PC-9 (cell line): ENCODE measurements around the gene MILR1. TPM values are rescaled to one million over a fixed set of nuclear protein-coding genes. Genes with fewer than 3 reads are reported as not detected.
"Not testable (repeated sequence)": the region's sequence is repeated elsewhere in the genome, so short reads cannot be mapped to it uniquely, and the experiment has no call there.

Source experiments
- BruUV-seq: library from RNA; stranded (reverse); fragments of 400-500 nt; replicated peaks from 2 replicates; lab custom pipeline; 2021; lab: Mats Ljungman, UMichigan
- CTCF ChIA-PET: fragments of 300-600 bp; sonication (Branson Sonifier 250); formaldehyde crosslinking; loops from one replicate; lab custom pipeline; 2022; ENCODE audit warnings: antibody characterized with exemption; lab: Charles Lee
- POLR2A ChIA-PET: fragments of 300-600 bp; sonication (Branson Sonifier 250); formaldehyde crosslinking; loops from one replicate; lab custom pipeline; 2022; ENCODE audit warnings: antibody characterized with exemption; ENCODE audit not compliant: unreplicated experiment; lab: Charles Lee
- DNase-seq, 2 experiments: peaks; one replicate each; pipeline versions ENCODE4 v3.0.0 to v3.0.0-alpha.2; 2015 to 2022; ENCODE audit warnings: mixed read lengths in 1 of 2
- H2AFZ ChIP-seq: fragments of 200-600 bp; sonication (generic); 2 replicates; pipeline ENCODE4 v1.8.1; 2017; ENCODE audit warnings: antibody characterized with exemption
- H3F3A ChIP-seq: fragments of 200-600 bp; sonication (generic); 2 replicates; pipeline ENCODE4 v1.8.1; 2017; ENCODE audit warnings: antibody characterized with exemption, mild to moderate bottlenecking, low read depth; ENCODE audit not compliant: insufficient read depth
- H3K27ac ChIP-seq: fragments of 200-600 bp; sonication (generic); 2 replicates; pipeline ENCODE4 v1.6.1; 2016; ENCODE audit warnings: mixed run types
- H3K27me3 ChIP-seq: fragments of 200-600 bp; sonication (generic); 2 replicates; pipeline ENCODE4 v1.6.1; 2016; ENCODE audit warnings: low read depth, mixed run types; ENCODE audit not compliant: insufficient read depth
- H3K36me3 ChIP-seq: fragments of 200-600 bp; sonication (generic); 2 replicates; pipeline ENCODE4 v1.6.1; 2016; ENCODE audit warnings: low read depth, mixed run types
- H3K4me1 ChIP-seq: fragments of 200-600 bp; sonication (generic); replicated peaks from 2 replicates; pipeline ENCODE4 v1.6.1; 2016; ENCODE audit warnings: mixed run types; ENCODE audit not compliant: insufficient read depth
- H3K4me2 ChIP-seq: fragments of 200-600 bp; sonication (generic); 2 replicates; pipeline ENCODE4 v1.6.1; 2017; ENCODE audit warnings: mixed run types
- H3K4me3 ChIP-seq: fragments of 200-600 bp; sonication (generic); 2 replicates; pipeline ENCODE4 v1.6.1; 2016; ENCODE audit warnings: mixed run types
- H3K79me2 ChIP-seq: fragments of 200-600 bp; sonication (generic); 2 replicates; pipeline ENCODE4 v1.6.1; 2017; ENCODE audit warnings: low read depth, mixed run types
- H3K9me2 ChIP-seq: fragments of 200-600 bp; sonication (generic); 2 replicates; pipeline ENCODE4 v1.8.1; 2017; ENCODE audit warnings: mild to moderate bottlenecking; ENCODE audit not compliant: insufficient read depth
- H3K9me3 ChIP-seq: fragments of 200-600 bp; sonication (generic); 2 replicates; pipeline ENCODE4 v1.8.1; 2016; ENCODE audit warnings: low read depth; ENCODE audit not compliant: insufficient read depth
- H4K20me1 ChIP-seq: fragments of 200-600 bp; sonication (generic); 2 replicates; pipeline ENCODE4 v1.8.1; 2017; ENCODE audit not compliant: insufficient read depth
- EZH2 ChIP-seq: fragments of 200-600 bp; sonication (generic); IDR thresholded peaks from 2 replicates; pipeline ENCODE4 v1.8.0; 2017; ENCODE audit warnings: antibody characterized with exemption, low read depth
- intact Hi-C: fragments of 100-400 bp; cut with micrococcal nuclease; formaldehyde crosslinking; loops from one replicate; pipeline ENCODE4 v1.10.0; 2022; ENCODE audit not compliant: unreplicated experiment
- total RNA-seq: library from RNA; stranded (reverse); gene quantifications from 2 replicates; pipeline ENCODE4 v1.2.3, GENCODE V29; 2021
- TF ChIP-seq, protein P1 (sequence below): fragments of 200-600 bp; sonication (generic); conservative IDR thresholded peaks from 2 replicates; pipeline ENCODE4 v1.6.1; 2017; ENCODE audit warnings: mixed run types, antibody characterized with exemption, mild to moderate bottlenecking, moderate library complexity

MILR1 gene
- total RNA-seq, 1 experiment from 2014 or later: 25.6 TPM

DNA sequence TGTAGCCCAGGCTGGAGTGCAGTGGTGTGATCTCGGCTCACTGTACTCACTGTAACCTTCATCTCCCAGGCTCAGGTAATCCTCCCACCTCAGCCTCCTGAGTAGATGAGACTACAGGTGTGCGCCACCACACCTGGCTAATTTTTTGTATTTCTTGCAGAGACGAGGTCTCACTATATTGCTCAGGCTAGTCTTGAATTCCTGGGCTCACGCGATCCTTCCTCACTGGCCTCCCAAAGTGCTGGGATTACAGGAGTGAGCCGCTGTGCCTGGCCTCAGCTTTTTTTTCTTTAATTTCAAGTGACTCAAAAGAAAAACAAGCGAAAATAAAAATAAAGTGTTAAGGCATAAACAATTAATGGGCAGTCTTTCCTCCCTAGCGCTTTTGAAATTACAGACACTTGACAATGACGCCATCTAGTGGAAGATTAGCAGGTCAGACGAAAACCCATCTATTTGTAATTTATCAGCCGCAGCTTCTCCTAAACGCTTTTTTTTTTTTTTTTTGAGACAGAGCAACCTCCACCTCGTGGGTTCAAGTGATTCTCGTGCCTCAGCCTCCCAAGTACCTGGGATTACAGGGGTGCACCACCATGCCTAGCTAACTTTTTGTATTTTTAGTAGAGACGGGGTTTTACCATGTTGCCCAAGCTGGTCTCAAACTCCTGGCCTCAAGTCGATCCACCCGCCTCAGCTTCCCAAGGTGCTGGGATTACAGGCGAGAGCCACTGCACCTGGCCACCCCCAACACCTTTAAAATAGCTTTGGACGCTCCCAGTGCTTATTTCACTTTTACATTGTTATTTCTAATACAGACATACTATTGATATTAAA, 30.2 kb upstream of the MILR1 start:
- Histone ChIP-seq H3F3A (peaks cover 85% of the 10 kb centered on the region), H3K4me1 (peaks cover 6% of the 10 kb centered on the region), H3K27ac (0 out of 2 replicates have a peak overlapping the region, but pooled peaks have one; percentile 5), H3K4me3 (no peak overlapping the region), H3K4me2 (no peak overlapping the region), H3K79me2 (no peaks in the 10 kb centered on the region), H4K20me1 (peaks cover 9% of the 10 kb centered on the region; the same call in 1 of the 2 replicates), H2AFZ (no peak overlapping the region), H3K27me3 (no peaks in the 10 kb centered on the region), H3K36me3 (0 out of 2 replicates have a peak, but pooled peaks cover 6% of the 10 kb centered on the region), H3K9me2 (no peaks in the 10 kb centered on the region), H3K9me3 (no peaks in the 10 kb centered on the region)
- ChIA-PET POLR2A (interaction anchor here (0.6 kb wide), 1 partner anchor 88 kb away, joined by 5 read pairs; the partner anchor contains the start of gene CEP95), CTCF (interaction anchor here (0.6 to 1.1 kb wide), 9 partner anchors 31 to 514 kb away, joined by 3 to 13 read pairs (median 3); no protein-coding TSS in a partner anchor)
- intact Hi-C loops: loop anchor here (1.0 to 10.0 kb wide), 4 partner anchors 97 to 504 kb away; partner anchors contain the start of genes CSHL1 and GH1
- BruUV-seq: no TSS peak
- TF ChIP-seq EZH2: no peak
- TF ChIP-seq, protein P1, sequence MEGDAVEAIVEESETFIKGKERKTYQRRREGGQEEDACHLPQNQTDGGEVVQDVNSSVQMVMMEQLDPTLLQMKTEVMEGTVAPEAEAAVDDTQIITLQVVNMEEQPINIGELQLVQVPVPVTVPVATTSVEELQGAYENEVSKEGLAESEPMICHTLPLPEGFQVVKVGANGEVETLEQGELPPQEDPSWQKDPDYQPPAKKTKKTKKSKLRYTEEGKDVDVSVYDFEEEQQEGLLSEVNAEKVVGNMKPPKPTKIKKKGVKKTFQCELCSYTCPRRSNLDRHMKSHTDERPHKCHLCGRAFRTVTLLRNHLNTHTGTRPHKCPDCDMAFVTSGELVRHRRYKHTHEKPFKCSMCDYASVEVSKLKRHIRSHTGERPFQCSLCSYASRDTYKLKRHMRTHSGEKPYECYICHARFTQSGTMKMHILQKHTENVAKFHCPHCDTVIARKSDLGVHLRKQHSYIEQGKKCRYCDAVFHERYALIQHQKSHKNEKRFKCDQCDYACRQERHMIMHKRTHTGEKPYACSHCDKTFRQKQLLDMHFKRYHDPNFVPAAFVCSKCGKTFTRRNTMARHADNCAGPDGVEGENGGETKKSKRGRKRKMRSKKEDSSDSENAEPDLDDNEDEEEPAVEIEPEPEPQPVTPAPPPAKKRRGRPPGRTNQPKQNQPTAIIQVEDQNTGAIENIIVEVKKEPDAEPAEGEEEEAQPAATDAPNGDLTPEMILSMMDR: peak; percentile 79
- DNase-seq: no peak

DNA sequence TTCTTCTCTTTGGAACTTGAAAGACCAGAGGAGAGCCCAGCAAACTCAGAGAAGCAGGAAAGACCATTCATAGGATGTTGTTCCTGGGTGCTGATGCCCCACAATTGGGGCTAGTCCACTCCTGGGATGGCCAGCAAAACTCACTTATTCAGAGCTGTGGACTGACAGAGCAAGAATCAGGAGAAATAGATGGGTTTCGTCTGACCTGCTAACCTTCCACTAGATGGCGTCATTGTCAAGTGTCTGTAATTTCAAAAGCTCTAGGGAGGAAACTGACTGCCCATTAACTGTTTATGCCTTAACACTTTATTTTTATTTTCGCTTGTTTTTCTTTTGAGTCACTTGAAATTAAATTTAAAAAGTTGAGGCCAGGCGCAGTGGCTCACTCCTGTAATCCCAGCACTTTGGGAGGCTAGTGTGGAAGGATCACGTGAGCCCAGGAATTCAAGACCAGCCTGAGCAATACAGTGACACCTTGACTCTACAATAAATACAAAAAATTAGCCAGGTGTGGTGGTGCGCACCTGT, 28.7 kb upstream of the MILR1 start:
- H3F3A ChIP-seq: peaks cover 71% of the 10 kb centered on the region
- intact Hi-C loops: loop anchor here (1.0 to 5.0 kb wide), 2 partner anchors 71 to 227 kb away; no protein-coding TSS in a partner anchor
- peak overlapping the region; percentile 29; the same call in 1 of the 2 replicates for H3K27ac ChIP-seq
- TF ChIP-seq, protein P1: peak; percentile 81
- no peak for TF ChIP-seq EZH2
- H3K4me2 ChIP-seq: no peak overlapping the region
- peaks cover 21% of the 10 kb centered on the region for H3K4me1 ChIP-seq
- H2AFZ ChIP-seq: no peak overlapping the region
- 0 out of 2 replicates have a peak, but pooled peaks cover 9% of the 10 kb centered on the region for H4K20me1 ChIP-seq
- ChIA-PET CTCF (interaction anchor here (0.5 to 1.2 kb wide), 7 partner anchors 31 to 493 kb away, joined by 3 to 11 read pairs (median 4); partner anchors contain the start of gene CEP95), POLR2A (interaction anchor here (0.6 to 0.7 kb wide), 4 partner anchors 29 to 180 kb away, joined by 3 to 5 read pairs (median 4); partner anchors contain the start of gene POLG2)
- no TSS peak for BruUV-seq
- no peaks in the 10 kb centered on the region for H3K9me2 ChIP-seq
- no peaks in the 10 kb centered on the region for H3K27me3 ChIP-seq
- H3K36me3 ChIP-seq: no peaks in the 10 kb centered on the region
- H3K79me2 ChIP-seq: no peaks in the 10 kb centered on the region
- no peaks in the 10 kb centered on the region for H3K9me3 ChIP-seq
- peak; percentile 37 to 60 for DNase-seq
- no peak overlapping the region for H3K4me3 ChIP-seq

DNA sequence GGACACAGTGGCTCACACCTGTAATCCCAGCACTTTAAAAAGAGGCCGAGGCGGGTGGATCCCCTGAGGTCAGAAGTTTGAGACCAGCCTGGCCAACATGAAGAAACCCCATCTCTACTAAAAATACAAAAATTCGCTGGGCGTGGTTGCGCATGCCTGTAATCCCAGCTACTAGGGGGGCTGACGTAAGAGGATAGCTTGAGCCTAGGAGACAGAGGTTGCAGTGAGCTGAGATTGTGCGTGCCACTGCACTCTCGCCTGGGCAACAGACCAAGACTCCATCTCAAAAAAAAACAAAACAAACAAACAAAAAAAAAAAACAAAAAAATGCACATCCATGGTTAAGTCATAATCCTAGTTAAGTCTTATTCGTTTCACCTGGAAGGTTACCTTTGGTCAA, 26.8 kb upstream of the MILR1 start:
- H3K9me2 ChIP-seq, DNase-seq, H3K27me3 ChIP-seq, H3K4me2 ChIP-seq, H3K9me3 ChIP-seq, H3K79me2 ChIP-seq, POLR2A ChIA-PET, H3K27ac ChIP-seq, H4K20me1 ChIP-seq, H2AFZ ChIP-seq, H3K36me3 ChIP-seq, H3K4me3 ChIP-seq, BruUV-seq: not testable (repeated sequence)
- peaks cover 24% of the 10 kb centered on the region for H3K4me1 ChIP-seq
- H3F3A ChIP-seq: peaks cover 65% of the 10 kb centered on the region
- CTCF ChIA-PET: interaction anchor here (0.6 to 1.2 kb wide), 2 partner anchors 36 to 156 kb away, joined by 3 to 4 read pairs; no protein-coding TSS in a partner anchor
- intact Hi-C loops: loop anchor here (5.0 kb wide), 1 partner anchor 225 kb away; no protein-coding TSS in a partner anchor
